Retinal pigment epithelial cell (primary cell): ENCODE data around the gene RALGDS.
"Not testable (repeated sequence)": the region's sequence is repeated elsewhere in the genome, so short reads cannot be mapped to it uniquely, and the experiment has no call there.

Experiments
- DNase-seq: peaks from one replicate; pipeline ENCODE4 v3.0.0-alpha.2; 2010; ENCODE audit warnings: low read depth
- H3K4me3 ChIP-seq: 2 replicates; pipeline ENCODE4 v1.5.1; 2011; ENCODE audit warnings: mild to moderate bottlenecking, low read length, control low read depth, moderate library complexity
- TF ChIP-seq, protein P1 (sequence below): conservative IDR thresholded peaks from 2 replicates; pipeline ENCODE4 v1.5.1; 2011; ENCODE audit warnings: low read depth, low read length, control low read depth, inconsistent platforms

RALGDS gene

DNA sequence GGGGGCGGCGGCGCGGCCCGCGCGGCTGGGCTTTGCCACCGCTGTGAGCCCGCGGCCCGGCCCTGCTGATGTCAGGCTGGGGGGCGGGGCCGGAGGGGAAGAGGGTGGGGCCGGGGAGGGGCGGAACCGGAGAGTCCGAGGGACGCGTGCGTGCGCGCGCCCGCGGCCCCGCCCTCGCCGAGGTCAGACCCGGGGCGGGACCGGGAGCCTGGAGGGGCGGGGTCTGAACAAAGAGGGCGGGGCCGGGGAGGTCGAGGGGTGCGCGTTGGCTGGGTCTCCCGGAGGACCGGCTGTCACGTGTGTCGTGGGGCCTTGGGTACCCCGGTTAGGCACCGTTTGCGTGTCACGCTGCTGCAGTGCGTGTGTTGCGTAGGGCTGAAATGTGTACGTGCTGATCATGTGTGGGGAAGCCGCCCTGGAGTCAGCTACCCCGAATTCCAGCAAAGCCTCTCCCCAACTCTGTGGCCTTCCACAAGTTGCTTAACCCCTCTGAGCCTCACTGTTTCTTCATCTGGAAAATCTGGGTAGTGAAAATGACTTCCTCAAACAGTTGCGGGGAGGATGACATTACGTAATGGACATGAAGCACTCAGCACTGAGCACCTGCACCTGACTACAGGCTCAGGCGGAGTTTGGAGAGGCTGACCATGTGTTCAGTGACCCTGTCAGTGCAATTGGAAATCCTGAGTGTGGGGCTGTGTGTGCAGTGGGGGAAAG lies at the start of gene RALGDS:
TSS of gene RALGDS (minus strand) at position 43 of the 717 bp plus-strand sequence. CDS start 86 bp downstream, outside the sequence.
- DNase-seq = no peak
- peak within 1 kb of the TSS; percentile 58 for H3K4me3 ChIP-seq
- TF ChIP-seq, protein P1, sequence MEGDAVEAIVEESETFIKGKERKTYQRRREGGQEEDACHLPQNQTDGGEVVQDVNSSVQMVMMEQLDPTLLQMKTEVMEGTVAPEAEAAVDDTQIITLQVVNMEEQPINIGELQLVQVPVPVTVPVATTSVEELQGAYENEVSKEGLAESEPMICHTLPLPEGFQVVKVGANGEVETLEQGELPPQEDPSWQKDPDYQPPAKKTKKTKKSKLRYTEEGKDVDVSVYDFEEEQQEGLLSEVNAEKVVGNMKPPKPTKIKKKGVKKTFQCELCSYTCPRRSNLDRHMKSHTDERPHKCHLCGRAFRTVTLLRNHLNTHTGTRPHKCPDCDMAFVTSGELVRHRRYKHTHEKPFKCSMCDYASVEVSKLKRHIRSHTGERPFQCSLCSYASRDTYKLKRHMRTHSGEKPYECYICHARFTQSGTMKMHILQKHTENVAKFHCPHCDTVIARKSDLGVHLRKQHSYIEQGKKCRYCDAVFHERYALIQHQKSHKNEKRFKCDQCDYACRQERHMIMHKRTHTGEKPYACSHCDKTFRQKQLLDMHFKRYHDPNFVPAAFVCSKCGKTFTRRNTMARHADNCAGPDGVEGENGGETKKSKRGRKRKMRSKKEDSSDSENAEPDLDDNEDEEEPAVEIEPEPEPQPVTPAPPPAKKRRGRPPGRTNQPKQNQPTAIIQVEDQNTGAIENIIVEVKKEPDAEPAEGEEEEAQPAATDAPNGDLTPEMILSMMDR = no peak

DNA sequence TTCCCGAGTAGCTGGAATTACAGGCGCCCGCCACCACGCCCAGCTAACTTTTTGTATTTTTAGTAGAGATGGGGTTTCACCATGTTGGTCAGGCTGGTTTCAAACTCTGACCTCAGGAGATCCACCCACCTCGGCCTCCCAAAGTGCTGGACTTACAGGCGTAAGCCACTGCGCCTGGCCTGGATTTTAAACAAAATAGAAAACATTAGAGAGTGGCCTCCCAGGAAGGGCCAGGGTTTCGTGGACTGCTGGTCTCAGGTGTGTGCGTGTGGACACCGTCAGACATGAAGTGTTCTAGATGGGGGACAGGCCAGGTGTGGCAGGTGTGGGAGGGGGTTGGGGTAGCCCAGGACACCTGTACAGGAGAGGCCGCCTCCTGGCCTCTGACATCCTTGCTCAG lies 49.7 kb upstream of the RALGDS start:
- DNase-seq = no peak
- no peak overlapping the region for H3K4me3 ChIP-seq
- TF ChIP-seq, protein P1 = no peak

DNA sequence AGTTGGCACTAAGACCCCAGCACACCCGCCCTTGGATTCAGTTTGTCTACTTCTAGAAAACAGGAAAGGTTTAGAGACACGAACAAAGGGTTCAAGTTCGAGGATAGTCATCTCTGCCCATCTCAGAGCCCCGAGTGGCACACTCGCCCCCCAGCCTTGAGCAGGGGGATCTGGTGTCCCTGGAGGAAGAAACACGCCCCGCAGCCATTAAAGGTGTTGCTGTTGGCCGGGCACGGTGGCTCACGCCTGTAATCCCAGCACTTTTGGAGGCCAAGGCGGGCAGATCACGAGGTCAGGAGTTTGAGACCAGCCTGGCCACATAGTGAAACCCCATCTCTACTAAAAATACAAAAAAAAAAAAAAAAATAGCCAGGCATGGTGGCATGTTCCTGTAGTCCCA lies 48.6 kb upstream of the RALGDS start:
- H3K4me3 ChIP-seq, DNase-seq: not testable (repeated sequence)

DNA sequence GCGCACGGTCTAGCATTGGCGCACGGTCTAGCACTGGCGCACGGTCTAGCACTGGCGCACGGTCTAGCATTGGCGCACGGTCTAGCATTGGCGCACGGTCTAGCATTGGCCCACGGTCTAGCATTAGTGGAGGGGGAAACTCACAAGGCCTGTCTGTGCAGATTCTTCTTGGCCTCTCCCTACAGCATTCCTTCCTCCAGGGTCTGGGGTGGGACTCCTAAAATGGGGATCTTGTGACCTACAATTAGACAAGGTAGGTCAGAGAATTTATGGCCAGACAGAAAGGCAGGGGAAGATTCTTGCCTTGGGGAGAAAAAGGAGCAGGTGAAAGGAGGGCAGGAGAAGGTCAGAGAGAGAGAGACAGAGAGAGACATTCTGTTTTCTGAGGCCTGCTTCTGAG lies 48.1 kb upstream of the RALGDS start:
- no peak overlapping the region for H3K4me3 ChIP-seq
- TF ChIP-seq, protein P1 = no peak
- DNase-seq = no peak

DNA sequence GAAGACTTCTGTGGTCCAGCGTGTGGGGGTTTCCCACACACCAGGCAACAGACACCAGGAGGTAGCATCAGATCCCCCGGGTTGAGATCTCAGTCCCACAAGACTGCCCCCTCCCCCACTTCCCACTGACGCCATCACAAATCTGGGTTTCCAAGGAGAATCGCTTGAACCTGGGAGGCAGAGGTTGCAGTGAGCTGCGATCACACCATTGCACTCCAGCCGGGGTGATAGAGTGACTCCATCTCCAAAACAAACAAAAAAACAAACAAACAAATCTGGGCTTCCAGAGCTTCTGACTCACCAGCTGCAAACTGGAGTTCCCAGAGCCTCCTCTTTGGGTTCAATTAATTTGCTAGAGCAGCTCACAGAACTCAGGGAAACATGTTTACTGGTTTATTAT lies 47.4 kb upstream of the RALGDS start:
- no peak overlapping the region for H3K4me3 ChIP-seq
- TF ChIP-seq, protein P1 = no peak
- no peak for DNase-seq

DNA sequence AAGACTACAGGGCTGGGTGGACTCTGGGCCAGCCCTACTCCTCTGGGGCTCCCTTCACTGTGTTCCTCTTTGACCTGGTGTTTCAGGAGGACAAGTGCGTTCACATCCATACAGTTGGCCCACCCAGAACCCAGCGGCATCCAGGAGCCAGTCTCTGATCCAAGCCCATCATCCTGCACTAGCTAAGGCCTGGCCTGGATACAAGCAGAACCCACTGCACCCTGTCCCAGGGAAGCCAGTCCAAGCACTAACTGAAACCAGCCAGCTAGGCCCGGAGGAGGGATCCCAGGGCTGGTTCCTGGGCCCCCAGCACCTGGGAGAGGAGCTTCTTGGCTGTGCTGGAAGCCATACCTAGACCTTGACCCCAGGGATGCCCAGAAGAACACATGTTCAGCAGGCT lies 46.7 kb upstream of the RALGDS start:
- DNase-seq = no peak
- no peak overlapping the region for H3K4me3 ChIP-seq
- TF ChIP-seq, protein P1 = no peak

DNA sequence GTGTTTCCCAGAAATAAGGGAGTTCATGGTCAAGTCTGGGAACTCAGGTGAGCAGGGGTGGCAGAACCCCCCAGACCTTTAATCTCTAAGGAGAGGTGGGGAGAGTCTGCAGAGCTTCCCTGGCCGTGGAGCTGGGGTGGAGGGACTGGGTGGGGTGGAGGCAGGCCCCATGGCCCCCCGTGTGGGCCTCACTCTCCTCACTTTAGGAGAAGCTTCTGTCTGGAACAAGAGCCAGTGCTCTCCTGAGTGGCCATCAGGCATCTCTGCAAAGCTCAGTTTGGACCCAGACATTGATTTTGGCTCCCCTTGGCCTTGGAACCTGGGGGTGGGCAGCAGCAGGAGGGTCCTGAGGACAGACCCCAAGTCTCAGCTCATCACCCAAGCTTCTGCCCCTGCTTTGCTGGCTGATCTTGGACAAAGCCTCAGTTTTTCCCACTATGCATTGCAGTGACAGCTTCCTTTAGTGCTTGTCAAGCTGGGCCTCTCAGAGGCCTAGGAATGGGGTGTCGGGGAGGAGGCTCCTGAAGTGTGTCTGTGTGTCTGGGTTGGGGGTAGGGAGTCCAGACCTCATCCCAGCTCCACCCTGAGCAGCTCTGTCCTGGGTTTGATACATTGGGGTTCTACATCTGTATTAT lies 46.2 kb upstream of the RALGDS start:
- TF ChIP-seq, protein P1 = no peak

More for the DNA sequence above, 46.2 kb upstream of the RALGDS start:
- DNase-seq = no peak
- no peak overlapping the region for H3K4me3 ChIP-seq
